Endodermal cell (in vitro differentiated cells): ENCODE measurements around the gene ANKRD27. TPM values are rescaled to one million over a fixed set of nuclear protein-coding genes. Genes with fewer than 3 reads are reported as not detected.
"Not testable (repeated sequence)": the region's sequence is repeated elsewhere in the genome, so short reads cannot be mapped to it uniquely, and the experiment has no call there.

Experiments
- DNase-seq: peaks from one replicate; pipeline ENCODE4 v3.0.0-alpha.2; 2017
- H3K27ac ChIP-seq: 2 replicates; pipeline ENCODE4 v1.5.1; 2013; ENCODE audit warnings: mild to moderate bottlenecking, low read depth, low read length, moderate library complexity
- H3K27me3 ChIP-seq: 2 replicates; pipeline ENCODE4 v1.6.1; 2013; ENCODE audit warnings: mild to moderate bottlenecking, low read length, moderate library complexity; ENCODE audit not compliant: insufficient read depth, control insufficient read depth, poor library complexity, severe bottlenecking
- H3K36me3 ChIP-seq: 2 replicates; pipeline ENCODE4 v1.7.0; 2013; ENCODE audit warnings: mild to moderate bottlenecking, low read length, moderate library complexity; ENCODE audit not compliant: control insufficient read depth, insufficient read depth
- H3K4me1 ChIP-seq: one replicate; pipeline ENCODE4 v1.7.0; 2013; ENCODE audit warnings: low read length; ENCODE audit not compliant: control insufficient read depth, insufficient read depth
- H3K4me3 ChIP-seq: 2 replicates; pipeline ENCODE4 v1.5.1; 2013; ENCODE audit warnings: mild to moderate bottlenecking, low read length, moderate library complexity
- H3K9ac ChIP-seq: 2 replicates; pipeline ENCODE4 v1.6.1; 2013; ENCODE audit warnings: mild to moderate bottlenecking, low read length, moderate library complexity; ENCODE audit not compliant: poor library complexity, severe bottlenecking; ENCODE audit errors: extremely low read depth
- H3K9me3 ChIP-seq: 2 replicates; pipeline ENCODE4 v1.6.1; 2013; ENCODE audit warnings: mild to moderate bottlenecking, low read length, moderate library complexity; ENCODE audit not compliant: control insufficient read depth
- H3K27ac Mint-ChIP-seq: 2 replicates; pipeline ENCODE4 v1.8.0; 2020; ENCODE audit warnings: mixed read lengths
- H3K27me3 Mint-ChIP-seq: 2 replicates; pipeline ENCODE4 v1.8.0; 2021; ENCODE audit warnings: mild to moderate bottlenecking, mixed read lengths; ENCODE audit not compliant: insufficient read depth
- H3K36me3 Mint-ChIP-seq: 2 replicates; pipeline ENCODE4 v1.8.0; 2020; ENCODE audit warnings: low read depth, mixed read lengths
- H3K4me1 Mint-ChIP-seq: 2 replicates; pipeline ENCODE4 v1.8.0; 2020; ENCODE audit warnings: mixed read lengths
- H3K4me3 Mint-ChIP-seq: 2 replicates; pipeline ENCODE4 v1.8.0; 2020; ENCODE audit warnings: mild to moderate bottlenecking, moderate library complexity, mixed read lengths
- H3K9me3 Mint-ChIP-seq: 2 replicates; pipeline ENCODE4 v1.8.0; 2020; ENCODE audit warnings: mild to moderate bottlenecking, mixed read lengths
- WGBS, 2 experiments: methylation state at CpG; one replicate each; pipeline versions ENCODE4 v1.1.5 to v1.1.7; 2013; ENCODE audit warnings: missing lambda C conversion rate in 2 of 2, mixed read lengths in 1 of 2; ENCODE audit not compliant: insufficient coverage in 1 of 2, insufficient read length in 1 of 2; 5-methylcytosine and 5-hydroxymethylcytosine counted together
- total RNA-seq, 2 donors: library from RNA; stranded (reverse); fragmentation: NEBNext Ultra II Directional in 1 of 2; extraction: Animal tissue kit (Norgen Biotek cat#: 25700) in 1 of 2; gene quantifications; 2 replicates in 1 of 2; 3 replicates in 1 of 2; pipeline ENCODE4 v1.2.1, GENCODE V29; 2021
- TF ChIP-seq, protein P1 (sequence below): fragments of 200-600 bp; sonication (generic); conservative IDR thresholded peaks from 2 replicates; pipeline ENCODE4 v1.5.0; 2021; ENCODE audit warnings: antibody characterized with exemption, mild to moderate bottlenecking

ANKRD27 gene
- total RNA-seq, 2 donors from 2014 or later: 35.1 to 35.9 TPM

DNA sequence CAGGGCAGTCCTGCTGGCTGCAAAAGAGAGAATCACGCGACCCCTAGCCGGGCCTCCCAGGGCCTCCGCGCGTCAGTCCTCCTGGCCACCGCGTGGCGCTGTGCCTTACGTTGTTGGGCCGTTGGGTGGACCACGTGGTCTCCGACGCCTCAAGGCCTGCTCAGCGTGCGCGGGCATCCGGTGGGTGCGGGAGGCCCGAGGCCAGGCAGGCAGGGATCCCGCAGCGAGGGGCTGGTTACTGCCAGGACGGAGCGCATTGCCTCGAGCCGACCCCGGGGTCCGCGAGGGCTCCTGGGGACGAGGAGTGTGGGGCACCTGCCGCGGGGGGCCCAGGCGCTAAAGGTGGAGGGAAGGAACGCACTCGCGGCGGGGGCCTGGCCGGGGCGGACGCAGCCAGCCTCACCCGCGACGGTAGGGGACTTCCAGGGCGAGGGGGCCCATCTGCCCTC, 44.7 kb upstream of the ANKRD27 start, which contains the start of gene TDRD12:
TSS of gene TDRD12 (plus strand) at position 157 of the 449 bp plus-strand sequence. CDS start 306 bp downstream, outside the sequence.
- Mint-ChIP-seq H3K9me3 (peaks cover 2% of the 10 kb centered on the region), H3K27ac (no peak within 1 kb of the TSS), H3K36me3 (peaks cover 9% of the 10 kb centered on the region), H3K27me3 (peaks cover under 1% of the 10 kb centered on the region), H3K4me3 (no peak within 1 kb of the TSS), H3K4me1 (no peaks in the 10 kb centered on the region)
- WGBS, 2 experiments: 93 to 96% methylated on average over 16 to 44 of the region's 44 CpGs
- DNase-seq: peak; percentile 75
- H3K4me1 ChIP-seq: no peaks in the 10 kb centered on the region
- TF ChIP-seq, protein P1, sequence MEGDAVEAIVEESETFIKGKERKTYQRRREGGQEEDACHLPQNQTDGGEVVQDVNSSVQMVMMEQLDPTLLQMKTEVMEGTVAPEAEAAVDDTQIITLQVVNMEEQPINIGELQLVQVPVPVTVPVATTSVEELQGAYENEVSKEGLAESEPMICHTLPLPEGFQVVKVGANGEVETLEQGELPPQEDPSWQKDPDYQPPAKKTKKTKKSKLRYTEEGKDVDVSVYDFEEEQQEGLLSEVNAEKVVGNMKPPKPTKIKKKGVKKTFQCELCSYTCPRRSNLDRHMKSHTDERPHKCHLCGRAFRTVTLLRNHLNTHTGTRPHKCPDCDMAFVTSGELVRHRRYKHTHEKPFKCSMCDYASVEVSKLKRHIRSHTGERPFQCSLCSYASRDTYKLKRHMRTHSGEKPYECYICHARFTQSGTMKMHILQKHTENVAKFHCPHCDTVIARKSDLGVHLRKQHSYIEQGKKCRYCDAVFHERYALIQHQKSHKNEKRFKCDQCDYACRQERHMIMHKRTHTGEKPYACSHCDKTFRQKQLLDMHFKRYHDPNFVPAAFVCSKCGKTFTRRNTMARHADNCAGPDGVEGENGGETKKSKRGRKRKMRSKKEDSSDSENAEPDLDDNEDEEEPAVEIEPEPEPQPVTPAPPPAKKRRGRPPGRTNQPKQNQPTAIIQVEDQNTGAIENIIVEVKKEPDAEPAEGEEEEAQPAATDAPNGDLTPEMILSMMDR: peak; percentile 49
- H3K9ac ChIP-seq: no peak within 1 kb of the TSS
- H3K4me3 ChIP-seq: no peak within 1 kb of the TSS
- no peak within 1 kb of the TSS for H3K27ac ChIP-seq
- H3K36me3 ChIP-seq: no peaks in the 10 kb centered on the region
- no peaks in the 10 kb centered on the region for H3K27me3 ChIP-seq
- no peaks in the 10 kb centered on the region for H3K9me3 ChIP-seq

DNA sequence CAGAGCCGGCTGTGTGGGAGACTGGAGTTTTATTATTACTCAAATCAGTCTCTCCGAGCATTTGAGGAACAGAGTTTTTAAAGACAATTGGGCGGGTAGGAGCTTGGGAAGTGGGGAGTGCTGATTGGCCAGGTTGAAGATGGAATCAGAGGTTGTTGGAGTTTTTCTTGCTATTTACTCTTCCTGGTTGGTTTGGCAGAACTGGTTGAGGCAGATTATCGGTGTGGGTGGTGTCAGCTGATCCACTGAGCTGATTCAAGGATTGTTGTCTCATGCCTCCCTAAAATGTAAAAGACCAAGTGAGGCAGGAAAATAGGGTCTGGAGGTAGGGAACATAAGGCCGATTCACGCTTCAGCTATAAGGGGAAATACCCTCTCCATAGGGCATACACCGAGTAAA, 43.3 kb upstream of the ANKRD27 start:
- 95 to 96% methylated on average over 7 of the region's 7 CpGs for WGBS, 2 experiments
- no peak overlapping the region for H3K27ac Mint-ChIP-seq
- H3K9me3 ChIP-seq: no peaks in the 10 kb centered on the region
- H3K4me3 Mint-ChIP-seq: no peak overlapping the region
- no peak overlapping the region for H3K27ac ChIP-seq
- H3K4me3 ChIP-seq: no peak overlapping the region
- no peaks in the 10 kb centered on the region for H3K27me3 ChIP-seq
- H3K4me1 ChIP-seq: no peaks in the 10 kb centered on the region
- H3K36me3 Mint-ChIP-seq: peaks cover 11% of the 10 kb centered on the region
- H3K9me3 Mint-ChIP-seq: peaks cover 2% of the 10 kb centered on the region
- H3K36me3 ChIP-seq: no peaks in the 10 kb centered on the region
- H3K9ac ChIP-seq: no peak overlapping the region
- no peak for DNase-seq
- H3K27me3 Mint-ChIP-seq: no peaks in the 10 kb centered on the region
- H3K4me1 Mint-ChIP-seq: no peaks in the 10 kb centered on the region
- TF ChIP-seq, protein P1: no peak

DNA sequence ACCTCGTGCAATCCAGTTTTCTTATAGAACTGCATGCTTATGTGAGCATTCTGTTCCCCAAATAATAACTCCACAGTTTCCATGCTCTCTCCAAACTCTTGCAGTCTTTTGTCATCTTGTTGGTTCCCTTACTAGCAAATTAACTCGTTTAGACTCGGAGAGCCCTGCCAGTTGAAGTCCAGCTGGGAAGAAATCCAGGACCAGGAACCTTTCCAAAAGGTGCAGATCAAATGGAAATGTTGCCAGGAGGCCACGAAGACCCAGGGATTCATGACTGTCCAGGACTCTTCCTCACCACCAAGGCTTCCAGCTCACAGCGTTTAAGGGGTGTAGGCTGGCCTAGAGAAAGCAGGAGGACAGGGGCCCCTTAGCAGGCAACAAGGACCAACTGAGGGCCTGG, 42.5 kb upstream of the ANKRD27 start:
- H3K27me3 ChIP-seq: no peaks in the 10 kb centered on the region
- no peak overlapping the region for H3K9ac ChIP-seq
- no peaks in the 10 kb centered on the region for H3K27me3 Mint-ChIP-seq
- H3K36me3 ChIP-seq: no peaks in the 10 kb centered on the region
- H3K4me3 ChIP-seq: no peak overlapping the region
- H3K4me3 Mint-ChIP-seq: no peak overlapping the region
- H3K27ac Mint-ChIP-seq: no peak overlapping the region
- no peaks in the 10 kb centered on the region for H3K4me1 Mint-ChIP-seq
- H3K4me1 ChIP-seq: no peaks in the 10 kb centered on the region
- WGBS, 2 experiments: 93 to 95% methylated on average over 5 of the region's 5 CpGs
- no peaks in the 10 kb centered on the region for H3K9me3 ChIP-seq
- TF ChIP-seq, protein P1: no peak
- peaks cover 14% of the 10 kb centered on the region for H3K36me3 Mint-ChIP-seq
- H3K27ac ChIP-seq: no peak overlapping the region
- no peak for DNase-seq
- H3K9me3 Mint-ChIP-seq: peaks cover 2% of the 10 kb centered on the region

DNA sequence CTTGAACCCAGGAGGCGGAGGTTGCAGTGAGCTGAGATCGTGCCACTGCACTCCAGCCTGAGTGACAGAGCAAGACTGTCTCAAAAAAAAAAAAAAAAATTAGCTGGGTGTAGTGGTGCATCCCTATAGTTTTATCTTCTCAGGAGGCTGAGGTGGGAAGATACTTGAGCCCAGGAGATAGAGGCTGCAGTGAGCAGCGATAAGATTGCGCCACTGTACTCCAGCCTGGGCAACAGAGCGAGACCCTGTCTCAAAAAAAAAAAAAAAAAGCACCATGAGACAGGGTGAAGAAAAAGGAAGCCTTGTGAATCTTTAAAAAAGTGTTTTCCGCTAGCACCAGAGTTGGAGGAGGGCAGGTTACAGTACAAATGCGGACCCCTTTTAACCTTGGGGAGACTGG, 41.2 kb upstream of the ANKRD27 start:
- not testable (repeated sequence) for H3K4me3 Mint-ChIP-seq, H3K27me3 Mint-ChIP-seq, H3K4me1 ChIP-seq, H3K4me3 ChIP-seq, DNase-seq, H3K27me3 ChIP-seq, H3K27ac Mint-ChIP-seq, H3K9ac ChIP-seq, H3K27ac ChIP-seq, H3K4me1 Mint-ChIP-seq, H3K9me3 Mint-ChIP-seq, H3K36me3 ChIP-seq, H3K9me3 ChIP-seq
- peaks cover 16% of the 10 kb centered on the region for H3K36me3 Mint-ChIP-seq
- 83 to 97% methylated on average over 1 to 7 of the region's 7 CpGs for WGBS, 2 experiments
